NCI-H82 treated with DMSO at 0.1 percent for 48 hours (cell line): ENCODE data around the gene KRTAP10-8.
"Not testable (repeated sequence)": the region's sequence is repeated elsewhere in the genome, so short reads cannot be mapped to it uniquely, and the experiment has no call there.

Experiments
- DNase-seq: peaks from one replicate; lab custom pipeline; 2025; ENCODE audit not compliant: unreplicated experiment; lab: John Stamatoyannopoulos, UW

The KRTAP10-8 gene

GRCh38 chr21:44616591-44616926, 4.7 kb downstream of the KRTAP10-8 start:
- DNase-seq = no peak

- no peak for DNase-seq
Measured at GRCh38 chr21:44617071-44617501, 5.2 kb downstream of the KRTAP10-8 start.

- DNase-seq = no peak
Measured at GRCh38 chr21:44618504-44618903, 6.6 kb downstream of the KRTAP10-8 start.

- DNase-seq = no peak
Measured at GRCh38 chr21:44618909-44619308, 7.0 kb downstream of the KRTAP10-8 start.

- no peak for DNase-seq
Measured at GRCh38 chr21:44619886-44620285, 8.0 kb downstream of the KRTAP10-8 start.

GRCh38 chr21:44623575-44623974, 11.7 kb downstream of the KRTAP10-8 start:
- DNase-seq = no peak

GRCh38 chr21:44625756-44626155, 13.9 kb downstream of the KRTAP10-8 start:
- DNase-seq = no peak

- DNase-seq = no peak
Measured at GRCh38 chr21:44626262-44626661, 14.4 kb downstream of the KRTAP10-8 start.

GRCh38 chr21:44626673-44627143, 14.8 kb downstream of the KRTAP10-8 start, which contains the start of gene KRTAP10-9:
KRTAP10-9 (plus strand) TSS chr21:44627093; CDS start chr21:44627172, 79 bp downstream.
- no peak for DNase-seq

- not testable (repeated sequence) for DNase-seq
Measured at GRCh38 chr21:44627181-44627822, 15.4 kb downstream of the KRTAP10-8 start.

GRCh38 chr21:44627831-44628233, 16.0 kb downstream of the KRTAP10-8 start:
- not testable (repeated sequence) for DNase-seq

- no peak for DNase-seq
Measured at GRCh38 chr21:44628707-44629391, 17.0 kb downstream of the KRTAP10-8 start.

GRCh38 chr21:44630440-44630839, 18.6 kb downstream of the KRTAP10-8 start:
- DNase-seq = no peak

- no peak for DNase-seq
Measured at GRCh38 chr21:44632067-44632466, 20.2 kb downstream of the KRTAP10-8 start.

GRCh38 chr21:44636209-44637017, 24.5 kb downstream of the KRTAP10-8 start:
- DNase-seq = no peak

- no peak for DNase-seq
Measured at GRCh38 chr21:44637018-44637850, 25.4 kb downstream of the KRTAP10-8 start, which contains the start of gene KRTAP10-10. KRTAP10-10 (plus strand) TSS chr21:44637356; CDS start chr21:44637418, 62 bp downstream.

GRCh38 chr21:44637851-44638348, 26.0 kb downstream of the KRTAP10-8 start:
- not testable (repeated sequence) for DNase-seq

- DNase-seq = not testable (repeated sequence)
Measured at GRCh38 chr21:44638506-44639330, 26.8 kb downstream of the KRTAP10-8 start.

- no peak for DNase-seq
Measured at GRCh38 chr21:44639331-44639655, 27.4 kb downstream of the KRTAP10-8 start.

- no peak for DNase-seq
Measured at GRCh38 chr21:44640761-44641160, 28.9 kb downstream of the KRTAP10-8 start.
